OCI-M2 (cell line): ENCODE measurements around the gene ACTMAP.
A peak's percentile ranks its signal among the peaks of the same experiment; 100 is the strongest.
"Not testable (repeated sequence)": the region's sequence is repeated elsewhere in the genome, so short reads cannot be mapped to it uniquely, and the experiment has no call there.

Source experiments
- DNase-seq: peaks from one replicate; lab custom pipeline; 2025; ENCODE audit not compliant: unreplicated experiment; lab: John Stamatoyannopoulos, UW

The ACTMAP gene

GRCh38 chr19:40750058-40750873, at the start of gene ACTMAP:
Gene ACTMAP (minus strand): TSS chr19:40750477. CDS start chr19:40749803, 674 bp downstream.
- DNase-seq: peak; percentile 97

GRCh38 chr19:40799558-40800338, 49.5 kb upstream of the ACTMAP start:
- DNase-seq: no peak

- DNase-seq: peak; percentile 96
Measured at GRCh38 chr19:40798683-40799557, 48.6 kb upstream of the ACTMAP start, which contains the start of gene EGLN2. Gene EGLN2 (plus strand): TSS chr19:40799191. CDS start chr19:40800573, 1,382 bp downstream.

- DNase-seq: peak; percentile 86
Measured at GRCh38 chr19:40797963-40798682, 47.8 kb upstream of the ACTMAP start.

- no peak for DNase-seq
Measured at GRCh38 chr19:40797166-40797962, 47.1 kb upstream of the ACTMAP start.

GRCh38 chr19:40791996-40792395, 41.7 kb upstream of the ACTMAP start:
- DNase-seq: no peak

GRCh38 chr19:40791349-40791748, 41.1 kb upstream of the ACTMAP start:
- DNase-seq: no peak

- DNase-seq: no peak
Measured at GRCh38 chr19:40786060-40787037, 36.1 kb upstream of the ACTMAP start.

GRCh38 chr19:40785526-40785925, 35.2 kb upstream of the ACTMAP start:
- no peak for DNase-seq

- not testable (repeated sequence) for DNase-seq
Measured at GRCh38 chr19:40784146-40784545, 33.9 kb upstream of the ACTMAP start.

GRCh38 chr19:40783711-40784110, 33.4 kb upstream of the ACTMAP start:
- no peak for DNase-seq

- no peak for DNase-seq
Measured at GRCh38 chr19:40781140-40781539, 30.9 kb upstream of the ACTMAP start.

GRCh38 chr19:40780582-40780981, 30.3 kb upstream of the ACTMAP start:
- DNase-seq: no peak

GRCh38 chr19:40778706-40779284, 28.5 kb upstream of the ACTMAP start:
- DNase-seq: no peak

- peak; percentile 96 for DNase-seq
Measured at GRCh38 chr19:40777937-40778705, 27.8 kb upstream of the ACTMAP start, which contains the start of gene RAB4B. Gene RAB4B (plus strand): TSS chr19:40778247. CDS start chr19:40778376, 129 bp downstream.

GRCh38 chr19:40777645-40777936, 27.3 kb upstream of the ACTMAP start:
- no peak for DNase-seq

GRCh38 chr19:40776932-40777644, 26.8 kb upstream of the ACTMAP start:
- peak; percentile 90 for DNase-seq
